ENCODE data around the gene COL9A1. TPM values are rescaled to one million over a fixed set of nuclear protein-coding genes. Genes with fewer than 3 reads are reported as not detected.
A peak's percentile ranks its signal among the peaks of the same experiment; 100 is the strongest.

COL9A1 gene
- total and polyA plus RNA-seq, 9 of the 15 experiments (the other 6 are each of a cell fraction or from before 2014, with no cell fraction given), result 0.01 to 0.13 (median 0.06) TPM; not detected in 1

DNA sequence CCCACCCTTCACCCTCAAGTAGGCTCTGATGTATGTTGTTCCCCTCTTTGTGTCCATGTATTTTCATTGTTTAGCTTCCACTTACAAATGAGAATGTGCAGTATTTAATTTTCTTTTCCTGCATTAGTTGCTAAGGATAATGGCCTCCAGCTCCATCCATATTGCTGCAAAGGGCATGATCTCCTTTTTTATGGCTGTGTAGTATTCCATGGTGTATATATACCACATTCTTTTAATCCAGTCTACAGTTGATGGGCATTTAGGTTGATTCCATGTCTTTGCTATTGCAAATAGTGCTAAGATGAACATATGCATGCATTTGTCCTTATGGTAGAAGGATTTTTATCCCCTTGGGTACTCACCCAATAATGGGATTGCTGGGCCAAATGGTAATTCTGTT, 35.9 kb upstream of the COL9A1 start (continued):
- TF ChIP-seq, protein P1, sequence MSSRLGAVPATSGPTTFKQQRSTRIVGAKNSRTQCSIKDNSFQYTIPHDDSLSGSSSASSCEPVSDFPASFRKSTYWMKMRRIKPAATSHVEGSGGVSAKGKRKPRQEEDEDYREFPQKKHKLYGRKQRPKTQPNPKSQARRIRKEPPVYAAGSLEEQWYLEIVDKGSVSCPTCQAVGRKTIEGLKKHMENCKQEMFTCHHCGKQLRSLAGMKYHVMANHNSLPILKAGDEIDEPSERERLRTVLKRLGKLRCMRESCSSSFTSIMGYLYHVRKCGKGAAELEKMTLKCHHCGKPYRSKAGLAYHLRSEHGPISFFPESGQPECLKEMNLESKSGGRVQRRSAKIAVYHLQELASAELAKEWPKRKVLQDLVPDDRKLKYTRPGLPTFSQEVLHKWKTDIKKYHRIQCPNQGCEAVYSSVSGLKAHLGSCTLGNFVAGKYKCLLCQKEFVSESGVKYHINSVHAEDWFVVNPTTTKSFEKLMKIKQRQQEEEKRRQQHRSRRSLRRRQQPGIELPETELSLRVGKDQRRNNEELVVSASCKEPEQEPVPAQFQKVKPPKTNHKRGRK (tag; IDR thresholded peaks at IDR 0.05), result 0 out of 2 replicates have a peak, but pooled peaks have one; percentile 19
- TF ChIP-seq GTF2E2 (tag; IDR thresholded peaks at IDR 0.05), result no peak

DNA sequence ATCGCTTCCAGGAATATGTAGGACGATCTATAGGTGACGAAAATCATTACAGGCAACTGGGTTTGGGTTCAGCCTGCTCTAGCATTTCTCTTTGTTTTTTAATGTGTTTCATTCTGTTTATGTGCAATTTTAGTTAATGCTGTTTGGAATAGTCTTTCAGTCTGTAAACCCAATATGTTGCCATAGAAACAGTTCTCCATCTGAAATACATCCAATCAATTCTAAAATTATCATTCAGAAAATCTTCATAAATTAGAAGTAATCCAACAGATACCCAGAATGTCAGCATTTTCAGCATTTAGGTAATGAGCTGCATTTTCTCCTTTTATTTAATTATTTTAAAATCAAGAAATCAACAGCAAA, 34.8 kb upstream of the COL9A1 start:
- H3K27me3 ChIP-seq (ENCODE audit: control insufficient read depth in 2 of 2, insufficient read depth in 2 of 2, low read length in 2 of 2), result no peaks in the 10 kb centered on the region
- TF ChIP-seq, protein P2, sequence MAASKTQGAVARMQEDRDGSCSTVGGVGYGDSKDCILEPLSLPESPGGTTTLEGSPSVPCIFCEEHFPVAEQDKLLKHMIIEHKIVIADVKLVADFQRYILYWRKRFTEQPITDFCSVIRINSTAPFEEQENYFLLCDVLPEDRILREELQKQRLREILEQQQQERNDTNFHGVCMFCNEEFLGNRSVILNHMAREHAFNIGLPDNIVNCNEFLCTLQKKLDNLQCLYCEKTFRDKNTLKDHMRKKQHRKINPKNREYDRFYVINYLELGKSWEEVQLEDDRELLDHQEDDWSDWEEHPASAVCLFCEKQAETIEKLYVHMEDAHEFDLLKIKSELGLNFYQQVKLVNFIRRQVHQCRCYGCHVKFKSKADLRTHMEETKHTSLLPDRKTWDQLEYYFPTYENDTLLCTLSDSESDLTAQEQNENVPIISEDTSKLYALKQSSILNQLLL (CRISPR knock-in tag; IDR thresholded peaks at IDR 0.05; ENCODE audit: borderline replicate concordance), result no peak
- no peak for TF ChIP-seq ZEB2 (IDR thresholded peaks at IDR 0.05)
- TF ChIP-seq RFX1 (IDR thresholded peaks at IDR 0.05), result peak; percentile 93
- TF ChIP-seq HDGF (IDR thresholded peaks at IDR 0.05), result no peak
- TF ChIP-seq, protein P3, sequence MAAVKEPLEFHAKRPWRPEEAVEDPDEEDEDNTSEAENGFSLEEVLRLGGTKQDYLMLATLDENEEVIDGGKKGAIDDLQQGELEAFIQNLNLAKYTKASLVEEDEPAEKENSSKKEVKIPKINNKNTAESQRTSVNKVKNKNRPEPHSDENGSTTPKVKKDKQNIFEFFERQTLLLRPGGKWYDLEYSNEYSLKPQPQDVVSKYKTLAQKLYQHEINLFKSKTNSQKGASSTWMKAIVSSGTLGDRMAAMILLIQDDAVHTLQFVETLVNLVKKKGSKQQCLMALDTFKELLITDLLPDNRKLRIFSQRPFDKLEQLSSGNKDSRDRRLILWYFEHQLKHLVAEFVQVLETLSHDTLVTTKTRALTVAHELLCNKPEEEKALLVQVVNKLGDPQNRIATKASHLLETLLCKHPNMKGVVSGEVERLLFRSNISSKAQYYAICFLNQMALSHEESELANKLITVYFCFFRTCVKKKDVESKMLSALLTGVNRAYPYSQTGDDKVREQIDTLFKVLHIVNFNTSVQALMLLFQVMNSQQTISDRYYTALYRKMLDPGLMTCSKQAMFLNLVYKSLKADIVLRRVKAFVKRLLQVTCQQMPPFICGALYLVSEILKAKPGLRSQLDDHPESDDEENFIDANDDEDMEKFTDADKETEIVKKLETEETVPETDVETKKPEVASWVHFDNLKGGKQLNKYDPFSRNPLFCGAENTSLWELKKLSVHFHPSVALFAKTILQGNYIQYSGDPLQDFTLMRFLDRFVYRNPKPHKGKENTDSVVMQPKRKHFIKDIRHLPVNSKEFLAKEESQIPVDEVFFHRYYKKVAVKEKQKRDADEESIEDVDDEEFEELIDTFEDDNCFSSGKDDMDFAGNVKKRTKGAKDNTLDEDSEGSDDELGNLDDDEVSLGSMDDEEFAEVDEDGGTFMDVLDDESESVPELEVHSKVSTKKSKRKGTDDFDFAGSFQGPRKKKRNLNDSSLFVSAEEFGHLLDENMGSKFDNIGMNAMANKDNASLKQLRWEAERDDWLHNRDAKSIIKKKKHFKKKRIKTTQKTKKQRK (IDR thresholded peaks at IDR 0.05; ENCODE audit: borderline replicate concordance, low read depth, low read length), result no peak
- TF ChIP-seq FOSL1 (tag; conservative IDR thresholded peaks at IDR 0.05), result peak; percentile 92
- TF ChIP-seq DNMT1 (IDR thresholded peaks at IDR 0.05), result 0 out of 2 replicates have a peak, but pooled peaks have one; percentile 61
- TF ChIP-seq FOXJ2 (tag; IDR thresholded peaks at IDR 0.05), result peak; percentile 11; the same call in 1 of the 2 replicates
- no peak for TF ChIP-seq NFYB (IDR thresholded peaks at IDR 0.05; ENCODE audit: extremely low read depth, insufficient read length)
- TF ChIP-seq JUND (IDR thresholded peaks at IDR 0.05; ENCODE audit: borderline replicate concordance, low read depth, low read length), result no peak
- TF ChIP-seq JUND (tag; IDR thresholded peaks at IDR 0.05; ENCODE audit: borderline replicate concordance, low read depth, low read length), result peak; percentile 9; the same call in 1 of the 3 replicates
- no peak for TF ChIP-seq FUS (optimal IDR thresholded peaks at IDR 0.05; ENCODE audit: low read depth, low read length)
- TF ChIP-seq, protein P4, sequence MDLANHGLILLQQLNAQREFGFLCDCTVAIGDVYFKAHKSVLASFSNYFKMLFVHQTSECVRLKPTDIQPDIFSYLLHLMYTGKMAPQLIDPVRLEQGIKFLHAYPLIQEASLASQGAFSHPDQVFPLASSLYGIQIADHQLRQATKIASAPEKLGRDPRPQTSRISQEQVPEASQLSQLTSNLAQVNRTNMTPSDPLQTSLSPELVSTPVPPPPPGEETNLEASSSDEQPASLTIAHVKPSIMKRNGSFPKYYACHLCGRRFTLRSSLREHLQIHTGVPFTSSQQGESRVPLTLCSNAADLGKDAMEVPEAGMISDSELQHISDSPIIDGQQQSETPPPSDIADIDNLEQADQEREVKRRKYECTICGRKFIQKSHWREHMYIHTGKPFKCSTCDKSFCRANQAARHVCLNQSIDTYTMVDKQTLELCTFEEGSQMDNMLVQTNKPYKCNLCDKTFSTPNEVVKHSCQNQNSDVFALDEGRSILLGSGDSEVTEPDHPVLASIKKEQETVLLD (IDR thresholded peaks at IDR 0.05), result no peak; the same call in 1 of the 2 replicates

More for the DNA sequence above, 34.8 kb upstream of the COL9A1 start:
- H3K9ac ChIP-seq (ENCODE audit: insufficient read depth in 1 of 2, low read depth in 2 of 2, low read length in 2 of 2), result no peak overlapping the region
- no peaks in the 10 kb centered on the region for H3K36me3 ChIP-seq (ENCODE audit: control insufficient read depth, insufficient read depth, low read length)
- peak overlapping the region; percentile 67 for H3K4me2 ChIP-seq (ENCODE audit: insufficient read depth, low read length)
- H3K4me1 ChIP-seq (replicated peaks in 1 of 2; ENCODE audit: control insufficient read depth in 2 of 2, insufficient read depth in 2 of 2, low read length in 2 of 2), result peaks cover 8 to 13% of the 10 kb centered on the region in 2 experiments
- no peak overlapping the region for H2AFZ ChIP-seq (ENCODE audit: low read depth, low read length)
- peaks cover 11% of the 10 kb centered on the region for H3K9me3 ChIP-seq (replicated peaks; ENCODE audit: control insufficient read depth, insufficient read depth, low read depth, low read length)
- DNase-seq (ENCODE audit: extremely low read depth in 1 of 4, low spot score in 3 of 4) (no peak), ATAC-seq (no peak), FAIRE-seq (no peak)
- intact Hi-C loops (cut with micrococcal nuclease) (no loop called here), in situ Hi-C loops (cut with MboI) (no loop called here)
- no peaks in the 10 kb centered on the region for H3K79me2 ChIP-seq (ENCODE audit: control insufficient read depth, insufficient read depth, low read length)
- H3K4me3 ChIP-seq, result no peak overlapping the region
- peak overlapping the region; percentile 56 for H3K27ac ChIP-seq (ENCODE audit: extremely low read depth, low read depth, low read length)
- BruUV-seq (replicated peaks), result no TSS peak
- no peaks in the 10 kb centered on the region for H3K9me1 ChIP-seq (ENCODE audit: control insufficient read depth, insufficient read depth, low read length)
- WGBS (ENCODE audit: insufficient coverage, low coverage, missing lambda C conversion rate), result 0% methylated on average over 3 of the region's 3 CpGs
- no peaks in the 10 kb centered on the region for H4K20me1 ChIP-seq (replicated peaks; ENCODE audit: control insufficient read depth, insufficient read depth, low read length)
- POLR2A ChIA-PET, result interaction anchor here (0.7 to 2.6 kb wide), 5 partner anchors 9 to 333 kb away, joined by 3 to 15 read pairs (median 4); no protein-coding TSS in a partner anchor
- CTCF ChIA-PET (ENCODE audit: low intra/inter-chr PET ratio), result no interaction called here

Data from K562 (cell line).